ENCODE data around the gene CCSER1.
A peak's percentile ranks its signal among the peaks of the same experiment; 100 is the strongest.
"Not testable (repeated sequence)": the region's sequence is repeated elsewhere in the genome, so short reads cannot be mapped to it uniquely, and the experiment has no call there.

CCSER1 gene

DNA sequence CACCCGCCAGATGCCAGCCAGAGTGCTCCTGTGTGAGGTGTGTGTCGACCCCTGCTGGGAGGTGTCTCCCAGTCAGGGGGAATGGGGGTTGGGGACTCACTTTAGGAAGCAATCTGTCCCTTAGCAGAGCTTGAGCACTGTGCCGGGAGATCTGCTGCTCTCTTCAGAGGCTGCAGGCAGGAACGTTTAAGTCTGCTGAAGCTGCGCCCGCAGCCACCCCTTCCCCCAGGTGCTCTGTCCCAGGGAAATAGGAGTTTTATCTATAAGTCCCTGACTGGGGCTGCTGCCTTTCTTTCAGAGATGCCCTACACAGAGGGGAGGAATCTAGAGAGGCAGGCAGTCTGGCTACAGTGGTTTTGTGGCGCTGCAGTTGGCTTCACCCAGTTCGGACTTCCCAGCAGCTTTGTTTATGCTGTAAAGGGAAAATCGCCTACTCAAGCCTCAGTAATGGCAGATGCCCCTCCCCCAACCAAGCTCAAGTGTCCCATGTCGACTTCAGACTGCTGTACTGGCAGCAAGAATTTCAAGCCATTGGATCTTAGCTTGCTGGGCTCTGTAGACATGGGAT is 80.8 kb downstream of the CCSER1 start:
- DNase-seq, result no peak

DNA sequence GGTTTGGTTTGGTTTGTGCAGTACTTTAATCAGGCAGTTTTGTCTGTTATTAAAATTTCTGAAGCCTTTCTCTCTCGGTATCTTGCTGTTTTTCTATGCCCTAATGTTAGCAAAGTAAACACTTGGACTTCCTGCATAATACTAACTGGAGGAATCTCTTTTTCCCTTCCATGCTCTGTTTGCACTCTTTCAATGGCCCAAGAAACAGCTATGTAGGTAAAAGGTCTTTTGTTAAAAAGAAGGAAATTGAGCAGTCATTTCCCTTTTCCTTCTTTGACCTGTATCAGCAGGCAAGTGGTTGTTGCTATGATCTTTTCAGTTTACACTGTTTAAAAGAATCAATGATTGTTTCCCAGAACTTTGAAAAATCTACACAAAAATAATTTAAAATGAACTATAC is 82.7 kb downstream of the CCSER1 start:
- no peak for DNase-seq

DNA sequence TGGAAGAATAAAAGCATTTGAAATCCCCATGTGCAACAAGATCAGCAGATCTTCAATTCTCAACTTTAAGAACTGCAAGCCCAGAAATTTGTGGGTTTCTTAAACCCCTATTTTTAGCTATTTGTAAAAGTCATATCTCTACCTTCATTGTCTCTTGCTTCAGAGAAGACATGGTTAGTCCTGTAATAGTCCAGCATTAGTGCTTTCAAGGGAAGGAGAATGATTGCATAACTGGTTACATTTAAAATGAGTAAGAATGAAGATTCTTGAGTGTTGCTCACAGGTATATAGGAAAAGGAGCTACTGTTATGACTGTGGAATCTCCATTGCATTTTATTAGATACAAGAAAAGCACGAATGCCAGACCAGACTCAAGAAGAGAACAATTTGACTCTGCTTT is 84.0 kb downstream of the CCSER1 start:
- no peak for DNase-seq

DNA sequence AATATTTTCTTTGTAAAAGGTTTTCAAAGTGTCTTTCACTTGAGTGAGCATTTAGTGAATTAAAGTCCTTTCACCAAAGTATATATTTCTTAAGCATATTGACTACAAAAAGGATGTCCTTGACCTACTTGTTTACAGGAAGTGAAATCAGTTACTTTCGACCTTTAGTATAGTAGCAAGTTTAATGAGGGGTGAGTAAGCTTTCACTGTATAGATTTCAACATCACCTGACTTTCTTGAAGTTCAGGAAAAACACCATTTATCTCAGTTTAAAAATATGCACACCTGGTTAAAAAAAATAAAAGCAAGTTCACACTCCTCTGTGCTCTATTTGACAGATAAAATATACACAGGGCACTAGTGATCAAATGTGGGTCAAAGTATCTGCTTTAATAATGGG is 88.1 kb downstream of the CCSER1 start:
- DNase-seq, result no peak

DNA sequence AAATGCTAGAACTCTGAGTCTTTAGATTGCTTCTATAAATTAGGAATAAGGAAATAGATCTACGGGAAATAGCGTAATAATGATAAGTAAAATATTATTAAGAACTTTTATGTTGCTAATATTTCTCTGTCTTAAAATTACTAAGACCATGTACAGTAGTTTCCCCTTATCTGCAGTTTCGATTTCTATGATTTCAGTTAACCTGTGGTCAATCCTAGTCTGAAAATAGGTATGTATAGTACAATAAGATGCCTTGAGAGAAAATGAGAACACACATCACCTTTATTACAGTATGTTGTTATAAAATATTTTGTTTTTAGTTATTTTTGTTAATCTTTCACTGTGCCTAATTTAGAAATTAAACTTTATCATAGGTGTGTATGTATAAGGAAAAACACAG is 92.6 kb downstream of the CCSER1 start:
- no peak for DNase-seq

DNA sequence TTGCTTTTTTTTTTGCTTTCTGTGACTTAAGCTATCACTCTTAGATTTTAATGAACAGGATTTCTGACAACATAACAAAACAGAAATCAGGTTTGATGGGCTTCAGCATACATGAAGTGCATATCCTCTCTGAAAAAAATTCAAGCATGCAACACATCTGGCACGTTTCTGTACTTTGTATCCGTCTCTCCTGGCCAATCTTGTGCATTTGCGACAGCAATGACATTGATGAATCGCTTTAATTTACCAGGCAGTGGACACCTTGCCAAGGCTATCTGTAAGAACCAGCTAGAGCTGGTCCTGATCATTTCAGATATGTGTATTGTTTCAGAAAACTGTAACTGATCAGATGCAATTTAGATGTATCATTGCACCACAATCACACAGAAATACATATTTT is 93.3 kb downstream of the CCSER1 start:
- no peak for DNase-seq

DNA sequence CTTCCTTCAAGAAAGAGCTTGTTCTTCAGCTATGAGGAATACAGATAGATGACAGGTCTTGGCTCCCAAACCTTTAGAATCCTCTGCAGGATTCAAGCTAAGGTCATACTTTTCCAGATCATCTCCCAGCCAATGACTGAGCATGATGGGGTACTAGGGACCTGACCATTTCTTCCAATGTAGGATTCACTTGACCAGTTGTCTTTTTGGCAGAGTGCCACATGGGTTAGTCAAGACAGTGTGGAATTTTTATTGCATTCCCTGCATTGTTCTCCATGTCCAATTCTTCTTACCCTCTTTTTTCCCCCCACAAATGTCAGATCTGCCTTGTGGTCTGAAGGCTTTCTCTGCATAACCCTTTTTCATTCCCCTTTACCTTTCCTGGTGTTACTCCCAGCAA is 99.5 kb downstream of the CCSER1 start:
- DNase-seq, result no peak

DNA sequence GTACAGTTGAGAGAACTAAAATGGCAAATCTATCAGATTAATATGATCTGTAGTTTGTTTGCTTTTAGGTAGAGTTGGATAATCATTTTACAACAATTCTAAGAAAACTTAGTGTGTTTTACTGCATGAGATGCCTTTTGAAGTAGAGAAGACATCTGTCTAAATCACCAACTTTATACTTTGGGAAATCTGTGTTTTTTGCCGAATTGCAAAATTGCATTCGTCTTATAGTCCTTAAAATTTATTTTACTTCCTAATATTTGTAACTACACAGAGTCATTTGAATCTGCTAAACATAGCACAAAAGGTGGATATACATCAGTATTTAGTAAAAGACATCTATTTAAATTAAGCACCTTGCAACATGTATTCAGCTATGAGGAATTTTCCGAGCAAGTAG is 100.0 kb downstream of the CCSER1 start:
- DNase-seq, result no peak

DNA sequence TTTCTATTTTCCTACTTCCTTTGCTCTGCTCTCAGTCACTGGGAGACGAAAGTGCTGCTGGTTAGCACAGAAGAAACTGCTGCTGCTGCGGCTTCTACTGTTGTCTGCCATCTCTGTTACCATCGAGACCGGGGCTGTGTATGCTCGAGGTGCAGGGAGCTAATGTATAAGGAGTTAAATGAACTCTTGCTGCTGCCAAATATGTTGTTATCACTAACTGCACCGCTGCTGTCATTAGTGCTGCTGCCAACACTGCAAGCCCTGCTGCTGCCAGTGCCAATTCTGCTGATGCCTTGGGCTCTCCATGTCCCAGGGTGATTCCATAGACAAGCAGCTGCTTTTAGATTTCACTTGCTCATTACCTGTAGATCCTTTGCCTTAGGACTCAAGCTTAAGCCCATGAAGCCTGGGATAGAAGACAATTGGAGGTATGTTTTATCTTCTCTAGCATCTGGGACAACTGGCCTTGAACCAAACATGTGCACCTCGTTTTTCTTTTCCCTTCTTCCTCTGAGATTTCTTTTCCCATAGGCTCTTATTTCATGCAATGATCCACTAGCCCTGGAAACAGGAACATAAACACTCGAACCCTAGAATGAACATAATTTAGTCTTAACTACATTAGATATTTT is 107.8 kb downstream of the CCSER1 start:
- no peak for DNase-seq

DNA sequence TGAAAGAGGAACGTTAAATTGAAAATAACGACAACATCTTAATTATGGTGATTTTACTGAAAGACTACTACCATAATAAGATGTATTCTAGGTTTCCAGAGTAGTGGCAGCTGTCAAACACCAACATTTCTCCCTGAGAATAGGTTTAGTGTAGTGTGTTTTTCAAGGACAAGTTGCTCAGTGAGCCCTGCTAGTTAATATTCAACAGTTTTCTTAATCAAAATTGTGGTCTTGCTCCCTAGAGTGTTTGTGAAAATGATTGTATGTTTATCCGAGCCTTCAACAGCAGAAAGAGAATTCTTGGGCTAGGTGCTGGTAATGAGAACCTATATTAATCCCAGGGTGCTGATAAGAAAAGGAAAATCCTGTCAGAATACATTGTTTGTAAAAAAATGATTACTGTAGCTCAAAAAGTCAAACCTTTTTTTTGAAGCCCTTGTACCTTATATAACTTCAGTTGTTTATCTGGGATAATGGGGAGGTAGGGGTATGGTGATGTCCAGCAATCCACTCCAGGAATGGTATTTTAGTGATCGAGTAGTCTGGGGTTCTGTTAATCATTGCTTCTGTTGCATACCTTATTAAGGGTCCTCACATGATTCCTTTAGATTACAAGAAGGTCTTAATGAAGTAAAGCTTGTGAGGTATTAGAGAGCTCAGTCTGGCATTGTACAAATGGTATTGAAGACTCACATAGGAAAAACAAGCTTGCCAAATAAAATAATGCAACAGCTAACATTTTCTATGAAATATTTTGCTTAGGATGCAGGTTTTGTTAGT is 110.7 kb downstream of the CCSER1 start:
- DNase-seq, result no peak

DNA sequence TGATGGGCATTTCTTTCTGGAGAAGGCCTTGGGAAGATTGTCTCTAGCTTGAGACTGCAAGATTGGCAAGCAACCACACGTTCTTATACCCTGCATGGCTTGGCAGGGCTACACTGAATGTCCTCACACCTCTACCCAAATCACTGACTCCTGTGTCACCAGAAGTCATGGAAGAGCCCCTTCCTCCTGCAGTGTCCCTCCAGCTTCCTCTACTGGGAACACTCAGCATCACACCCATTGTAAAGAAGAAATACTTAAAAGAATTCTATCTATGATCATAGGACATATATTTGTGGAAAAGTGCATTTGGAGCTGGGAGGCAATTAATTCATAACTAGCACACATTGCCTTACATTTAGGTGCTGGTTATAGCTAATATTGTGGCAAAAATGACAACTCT is 113.1 kb downstream of the CCSER1 start:
- DNase-seq, result no peak

DNA sequence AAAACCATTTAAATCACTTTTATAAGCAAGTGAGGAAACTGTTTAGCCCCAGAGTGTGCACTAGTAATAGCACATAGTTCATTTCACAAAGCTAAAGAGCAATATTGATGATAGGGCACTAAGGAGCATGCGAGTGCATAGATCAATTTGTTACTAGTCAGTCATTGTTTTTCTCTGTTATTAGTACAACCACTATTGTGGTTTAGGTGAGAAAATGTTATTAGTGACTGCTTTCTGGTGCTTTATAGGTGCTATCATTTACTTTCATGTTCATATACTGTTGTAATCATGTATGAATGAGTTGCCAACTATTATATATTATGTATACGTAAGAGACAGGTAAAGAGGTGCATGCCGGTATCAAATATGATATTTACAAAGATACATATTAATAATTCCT is 113.8 kb downstream of the CCSER1 start:
- DNase-seq, result no peak

DNA sequence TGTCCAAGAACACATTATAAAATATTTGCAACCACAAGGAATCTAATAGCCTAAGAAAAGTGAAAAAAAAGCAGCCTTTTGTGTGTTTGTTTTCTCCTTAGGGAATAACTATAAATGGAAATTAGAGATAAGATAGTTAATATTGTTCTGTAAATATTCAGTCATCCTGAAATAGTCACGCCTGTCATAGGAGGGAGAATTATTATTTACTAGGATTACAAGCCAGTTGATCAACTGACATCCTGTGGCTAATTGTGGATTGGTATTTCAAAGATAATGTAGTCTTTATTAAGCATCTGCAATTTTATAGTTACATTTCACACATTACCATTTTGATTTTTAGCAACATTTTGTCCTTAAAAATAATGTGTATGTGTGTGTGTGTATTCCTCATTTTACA is 118.6 kb downstream of the CCSER1 start:
- no peak for DNase-seq

DNA sequence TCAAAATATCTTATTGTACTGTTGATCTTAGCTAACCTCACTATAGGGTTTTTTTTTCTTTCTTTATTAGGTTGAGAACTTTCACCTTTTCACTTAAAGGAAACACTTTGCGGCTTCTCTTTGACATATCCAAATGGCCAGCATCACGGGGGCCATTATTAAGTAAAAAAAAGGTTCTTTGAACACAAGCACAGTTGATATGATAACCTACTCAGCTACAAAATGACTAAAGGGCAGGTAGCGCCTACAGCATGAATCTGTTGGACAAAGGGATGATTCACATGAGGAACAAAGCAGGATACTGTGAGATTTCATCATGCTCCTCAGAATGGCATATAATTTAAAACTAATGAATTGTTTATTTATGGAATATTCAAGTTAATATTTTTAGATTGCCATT is 119.6 kb downstream of the CCSER1 start:
- no peak for DNase-seq

DNA sequence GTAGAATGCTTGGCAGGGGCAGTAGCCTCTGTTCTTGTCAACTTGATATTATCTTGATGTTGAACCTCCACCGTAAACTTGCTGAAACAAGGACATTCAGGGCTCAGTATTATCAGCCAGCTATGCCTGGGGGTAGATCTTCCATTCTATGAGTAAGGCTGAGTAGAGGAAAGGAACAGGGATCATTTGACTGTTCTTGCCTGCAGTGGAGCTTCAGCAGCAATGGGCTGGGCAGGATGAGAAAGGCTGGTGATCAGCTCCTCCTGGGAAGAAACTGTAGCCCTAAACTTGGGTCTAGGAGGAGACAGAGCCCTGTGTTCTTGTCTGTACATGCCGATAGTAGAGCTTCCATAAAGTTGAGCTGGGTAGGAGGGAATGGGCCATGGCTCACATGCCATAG is 127.2 kb downstream of the CCSER1 start:
- no peak for DNase-seq

DNA sequence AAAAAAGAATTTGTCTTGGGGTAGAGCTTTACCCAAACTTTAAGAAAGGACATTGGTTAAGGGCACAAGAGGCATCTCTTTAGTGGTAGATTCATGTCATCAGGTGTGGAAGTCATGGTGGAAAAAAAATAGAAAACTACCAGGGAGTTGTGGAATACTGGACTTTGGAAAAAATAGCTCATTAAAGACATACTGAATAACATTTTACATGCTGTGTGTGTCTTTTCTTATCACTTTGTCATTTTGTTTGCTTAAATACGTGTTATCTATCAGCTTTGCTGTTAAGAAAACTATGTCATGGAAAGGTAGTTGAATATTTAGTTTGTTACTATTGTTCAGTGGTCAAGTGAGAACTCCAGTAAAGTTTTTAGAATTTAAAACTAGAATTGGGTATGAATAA is 147.0 kb downstream of the CCSER1 start:
- no peak for DNase-seq

DNA sequence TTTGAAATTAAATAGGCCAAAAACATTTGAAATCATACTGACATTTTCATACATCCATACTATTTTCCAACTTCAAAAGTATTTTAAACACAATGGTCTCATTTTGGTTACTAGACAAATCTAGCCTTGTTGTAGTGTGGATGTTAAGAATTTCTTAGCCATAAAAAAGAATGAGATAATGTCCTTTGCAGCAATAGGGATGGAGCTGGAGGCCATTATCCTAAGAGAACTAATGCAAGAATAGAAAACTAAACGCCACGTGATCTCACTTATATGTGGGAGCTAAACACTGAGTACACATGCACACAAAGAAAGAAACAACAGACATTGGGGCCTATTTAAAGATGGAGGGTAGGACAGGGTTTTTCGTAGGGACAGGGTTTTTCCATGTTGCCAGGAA is 153.8 kb downstream of the CCSER1 start:
- DNase-seq, result no peak

DNA sequence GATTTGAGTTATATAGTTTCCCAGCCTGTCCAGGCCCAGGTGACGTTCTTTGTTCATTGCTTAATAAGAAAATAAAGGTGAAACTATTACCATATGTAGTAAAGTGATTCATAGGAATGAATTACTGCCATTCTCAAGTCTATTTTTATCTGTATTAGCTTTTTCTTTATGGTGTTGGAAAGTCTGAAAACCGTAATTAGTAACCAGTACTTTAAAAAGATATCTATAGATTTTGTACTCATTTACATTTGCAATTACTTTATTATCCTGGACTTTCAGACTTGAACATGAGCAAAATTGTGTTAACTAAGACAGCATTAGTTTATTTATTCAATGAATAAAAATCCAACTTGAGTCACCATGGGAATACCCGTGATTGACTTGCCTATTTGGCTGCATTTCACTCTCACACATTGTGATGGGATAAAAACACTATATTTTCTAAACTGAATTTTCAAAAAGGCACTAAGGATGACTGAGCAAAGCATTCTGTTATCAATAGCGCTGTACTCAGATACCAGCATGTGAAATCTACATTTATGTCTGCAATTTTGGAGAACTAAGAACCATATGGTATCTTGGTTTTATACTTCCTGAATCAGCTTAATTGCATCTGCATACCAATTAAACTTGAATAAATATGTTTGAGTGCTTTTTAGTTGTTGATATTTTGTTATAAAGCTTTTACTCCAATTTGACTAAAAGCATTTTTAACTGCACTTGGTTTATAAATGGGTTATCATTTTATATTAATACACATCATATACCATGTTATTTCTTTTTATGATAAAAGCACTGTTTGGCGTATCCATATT is 154.6 kb downstream of the CCSER1 start:
- no peak for DNase-seq

DNA sequence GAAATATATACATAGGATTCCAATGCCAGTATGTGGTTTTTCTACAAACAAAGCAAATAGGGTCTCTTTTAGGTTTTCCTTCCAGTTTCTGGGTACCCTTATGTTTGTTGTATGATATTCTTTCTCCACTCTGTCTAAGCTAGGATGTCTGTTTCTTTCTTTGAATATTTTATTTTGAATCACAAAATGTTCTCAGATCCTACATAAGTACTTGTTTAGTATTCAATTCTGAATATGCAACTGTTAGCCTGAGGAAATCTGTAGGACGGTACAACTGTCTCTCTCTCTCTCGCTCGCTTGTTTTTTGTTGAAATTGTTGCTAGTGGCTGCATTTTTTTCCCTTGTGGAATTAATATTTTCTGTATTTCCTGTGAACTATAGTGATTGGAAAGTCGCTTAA is 163.2 kb downstream of the CCSER1 start:
- DNase-seq, result no peak

DNA sequence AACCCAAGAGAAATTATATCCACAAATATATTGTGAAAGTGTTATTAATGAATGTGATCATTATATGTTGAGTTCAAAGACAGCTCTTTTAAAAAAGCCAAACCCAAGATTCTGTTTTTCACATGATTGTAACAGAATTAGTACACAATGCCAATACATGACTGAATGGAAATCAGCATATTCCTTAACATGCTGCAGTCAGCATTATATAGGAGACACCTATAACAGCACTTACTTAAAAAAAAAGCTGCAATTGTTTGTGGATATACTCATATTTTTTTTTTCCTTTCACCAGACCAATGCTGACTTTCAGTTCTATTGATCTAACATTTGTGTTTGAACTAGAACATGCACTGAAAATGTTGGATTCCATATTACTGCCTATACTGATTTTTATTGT is 165.2 kb downstream of the CCSER1 start:
- no peak for DNase-seq

DNA sequence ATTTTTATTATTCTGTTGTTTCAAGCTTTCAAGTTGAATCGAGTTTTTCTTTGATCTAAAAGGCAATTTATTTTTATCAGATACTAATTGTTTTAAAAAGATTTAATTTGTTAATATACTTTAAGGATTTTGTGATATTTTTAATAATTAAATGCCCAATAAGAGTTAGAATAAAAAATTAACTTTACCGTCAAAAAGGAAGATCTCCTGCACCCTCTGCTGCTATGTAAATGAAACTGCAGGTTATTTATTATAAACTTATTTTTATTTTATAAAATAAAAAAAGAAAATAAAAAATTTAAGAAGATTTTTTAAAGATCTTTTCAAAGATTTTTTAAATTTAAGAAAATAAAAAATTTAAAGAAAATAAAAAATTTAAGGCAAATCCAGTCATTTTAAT is 166.1 kb downstream of the CCSER1 start:
- DNase-seq, result peak; percentile 12

DNA sequence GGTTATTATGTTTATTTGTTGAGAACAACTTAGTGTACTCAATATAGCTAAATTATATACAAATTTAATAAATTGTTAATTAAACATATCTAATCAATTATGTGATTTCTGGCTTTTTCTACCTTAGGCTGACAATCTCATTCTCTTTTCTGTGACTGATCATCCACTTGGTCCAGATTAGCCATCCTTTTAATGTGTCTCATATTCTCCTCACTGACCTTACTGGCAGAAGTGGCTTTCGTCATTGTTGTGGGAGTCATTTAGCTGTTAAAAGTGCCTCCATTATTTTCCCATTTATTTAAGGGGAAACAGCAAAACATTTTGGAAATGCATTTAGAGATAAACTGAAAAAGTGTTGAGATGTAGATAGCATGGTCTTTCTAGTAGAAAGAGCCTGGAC is 172.2 kb downstream of the CCSER1 start:
- DNase-seq, result no peak

DNA sequence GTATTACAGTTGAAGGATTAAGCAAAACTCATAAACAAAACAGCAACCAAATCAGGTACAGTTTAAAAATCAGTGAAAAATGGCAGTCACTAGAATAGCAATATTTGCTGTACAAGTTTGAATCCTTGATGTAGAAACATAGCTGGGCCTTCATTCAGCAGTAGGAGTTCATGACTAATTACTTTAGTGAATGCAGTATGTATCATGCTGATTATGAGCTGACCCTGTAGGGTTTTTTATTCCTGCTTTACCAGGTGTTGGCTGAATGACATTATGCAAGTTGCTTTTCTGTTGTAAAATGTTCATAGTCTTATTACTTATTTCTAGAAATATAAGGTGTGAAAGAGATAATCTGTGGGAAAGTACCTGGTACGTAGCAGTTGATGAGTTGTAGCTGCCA is 179.6 kb downstream of the CCSER1 start:
- DNase-seq, result no peak

DNA sequence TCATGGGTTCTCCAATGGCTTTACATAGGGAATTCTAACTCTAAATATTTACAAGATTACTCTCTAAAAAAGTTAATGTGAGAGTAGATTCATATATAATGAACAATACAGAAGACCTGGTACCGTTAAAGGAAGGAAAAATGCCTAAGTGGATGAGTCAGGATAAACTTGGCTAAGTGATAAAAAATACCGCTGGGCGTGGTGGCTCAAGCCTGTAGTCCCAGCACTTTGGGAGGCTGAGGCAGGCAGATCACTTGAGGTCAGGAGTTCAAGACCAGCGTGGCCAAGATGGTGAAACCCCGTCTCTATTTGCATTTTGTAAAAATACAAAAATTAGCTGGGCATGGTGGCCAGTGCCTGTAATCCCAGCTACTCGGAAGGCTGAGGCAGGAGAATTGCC is 189.9 kb downstream of the CCSER1 start:
- not testable (repeated sequence) for DNase-seq

Measured in hematopoietic multipotent progenitor cell treated with erythropoietin and hydrocortisone succinate and interleukin-3 and kit ligand, for 8 days (in vitro differentiated cells).